Gastrocnemius medialis (tissue), 4 donors: ENCODE data around the gene C4A.
"Not testable (repeated sequence)": the region's sequence is repeated elsewhere in the genome, so short reads cannot be mapped to it uniquely, and the experiment has no call there.

Experiments used
- POLR2A ChIP-seq, 2 donors: fragments of 450-650 bp; IDR thresholded peaks; one replicate each; pipeline ENCODE4 v1.6.1; 2017; ENCODE audit warnings: antibody characterized with exemption in 2 of 2, mild to moderate bottlenecking in 2 of 2, moderate library complexity in 2 of 2
- TF ChIP-seq, protein P1 (sequence below), 5 experiments: fragments of 450-650 bp in 3 of 5; fragments of 200-600 bp in 2 of 5; sonication (generic) in 2 of 5; IDR thresholded peaks in 4 of 5; conservative IDR thresholded peaks in 1 of 5; 1 replicate in 4 of 5; 2 replicates in 1 of 5; pipeline ENCODE4 v1.5.1; 2016 to 2019; ENCODE audit warnings: antibody characterized with exemption in 5 of 5, mild to moderate bottlenecking in 3 of 5, moderate library complexity in 3 of 5

- TF ChIP-seq, protein P1, sequence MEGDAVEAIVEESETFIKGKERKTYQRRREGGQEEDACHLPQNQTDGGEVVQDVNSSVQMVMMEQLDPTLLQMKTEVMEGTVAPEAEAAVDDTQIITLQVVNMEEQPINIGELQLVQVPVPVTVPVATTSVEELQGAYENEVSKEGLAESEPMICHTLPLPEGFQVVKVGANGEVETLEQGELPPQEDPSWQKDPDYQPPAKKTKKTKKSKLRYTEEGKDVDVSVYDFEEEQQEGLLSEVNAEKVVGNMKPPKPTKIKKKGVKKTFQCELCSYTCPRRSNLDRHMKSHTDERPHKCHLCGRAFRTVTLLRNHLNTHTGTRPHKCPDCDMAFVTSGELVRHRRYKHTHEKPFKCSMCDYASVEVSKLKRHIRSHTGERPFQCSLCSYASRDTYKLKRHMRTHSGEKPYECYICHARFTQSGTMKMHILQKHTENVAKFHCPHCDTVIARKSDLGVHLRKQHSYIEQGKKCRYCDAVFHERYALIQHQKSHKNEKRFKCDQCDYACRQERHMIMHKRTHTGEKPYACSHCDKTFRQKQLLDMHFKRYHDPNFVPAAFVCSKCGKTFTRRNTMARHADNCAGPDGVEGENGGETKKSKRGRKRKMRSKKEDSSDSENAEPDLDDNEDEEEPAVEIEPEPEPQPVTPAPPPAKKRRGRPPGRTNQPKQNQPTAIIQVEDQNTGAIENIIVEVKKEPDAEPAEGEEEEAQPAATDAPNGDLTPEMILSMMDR (IDR thresholded peaks at IDR 0.05 in 4 of 5, conservative IDR thresholded peaks at IDR 0.05 in 1 of 5) = not testable (repeated sequence)
- TF ChIP-seq POLR2A (IDR thresholded peaks at IDR 0.05) = not testable (repeated sequence)
Observed at GRCh38 chr6:32038878-32039277, 57.0 kb downstream of the C4A start.
